ENCODE measurements around the gene LRATD1.

LRATD1 gene

DNA sequence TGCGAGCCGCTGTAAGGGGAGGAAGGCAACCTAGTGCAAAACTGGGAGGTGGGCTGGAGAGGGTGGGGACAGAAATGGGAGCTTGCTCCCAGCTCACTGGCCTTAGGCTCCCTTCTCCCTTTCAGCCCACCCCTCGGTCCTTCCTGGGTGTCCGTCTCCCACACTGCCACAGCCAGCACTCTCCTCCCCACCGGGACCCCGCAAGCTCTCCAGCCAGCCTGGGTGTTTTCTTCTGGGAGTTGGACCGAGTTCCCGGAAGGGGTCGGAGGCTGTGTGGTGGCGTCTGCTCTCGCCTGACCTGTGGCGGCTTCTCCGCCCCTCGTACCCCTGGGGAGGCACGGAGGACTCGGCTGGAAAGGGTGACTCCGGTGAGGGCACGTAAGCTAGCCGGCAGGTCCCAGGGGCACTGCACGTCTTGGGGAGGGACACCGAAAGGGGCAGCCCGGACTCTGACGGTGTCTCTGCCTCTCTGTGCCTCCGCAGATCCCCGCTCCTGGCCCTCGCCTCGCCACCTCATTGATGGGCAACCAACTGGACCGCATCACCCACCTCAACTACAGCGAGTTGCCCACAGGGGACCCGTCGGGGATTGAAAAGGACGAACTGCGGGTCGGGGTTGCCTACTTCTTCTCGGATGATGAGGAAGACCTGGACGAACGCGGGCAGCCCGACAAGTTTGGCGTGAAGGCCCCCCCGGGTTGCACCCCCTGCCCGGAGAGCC lies 1.1 kb downstream of the LRATD1 start:
- DNase-seq (ENCODE audit: low read depth): no peak

DNA sequence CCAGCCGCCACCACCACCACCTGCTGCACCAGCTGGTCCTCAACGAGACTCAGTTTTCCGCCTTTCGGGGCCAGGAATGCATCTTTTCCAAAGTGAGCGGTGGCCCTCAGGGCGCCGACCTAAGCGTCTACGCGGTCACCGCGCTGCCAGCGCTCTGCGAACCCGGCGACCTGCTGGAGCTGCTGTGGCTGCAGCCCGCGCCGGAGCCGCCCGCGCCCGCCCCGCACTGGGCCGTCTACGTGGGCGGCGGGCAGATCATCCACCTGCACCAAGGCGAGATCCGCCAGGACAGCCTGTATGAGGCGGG lies 1.6 kb downstream of the LRATD1 start:
- DNase-seq (ENCODE audit: low read depth): no peak

DNA sequence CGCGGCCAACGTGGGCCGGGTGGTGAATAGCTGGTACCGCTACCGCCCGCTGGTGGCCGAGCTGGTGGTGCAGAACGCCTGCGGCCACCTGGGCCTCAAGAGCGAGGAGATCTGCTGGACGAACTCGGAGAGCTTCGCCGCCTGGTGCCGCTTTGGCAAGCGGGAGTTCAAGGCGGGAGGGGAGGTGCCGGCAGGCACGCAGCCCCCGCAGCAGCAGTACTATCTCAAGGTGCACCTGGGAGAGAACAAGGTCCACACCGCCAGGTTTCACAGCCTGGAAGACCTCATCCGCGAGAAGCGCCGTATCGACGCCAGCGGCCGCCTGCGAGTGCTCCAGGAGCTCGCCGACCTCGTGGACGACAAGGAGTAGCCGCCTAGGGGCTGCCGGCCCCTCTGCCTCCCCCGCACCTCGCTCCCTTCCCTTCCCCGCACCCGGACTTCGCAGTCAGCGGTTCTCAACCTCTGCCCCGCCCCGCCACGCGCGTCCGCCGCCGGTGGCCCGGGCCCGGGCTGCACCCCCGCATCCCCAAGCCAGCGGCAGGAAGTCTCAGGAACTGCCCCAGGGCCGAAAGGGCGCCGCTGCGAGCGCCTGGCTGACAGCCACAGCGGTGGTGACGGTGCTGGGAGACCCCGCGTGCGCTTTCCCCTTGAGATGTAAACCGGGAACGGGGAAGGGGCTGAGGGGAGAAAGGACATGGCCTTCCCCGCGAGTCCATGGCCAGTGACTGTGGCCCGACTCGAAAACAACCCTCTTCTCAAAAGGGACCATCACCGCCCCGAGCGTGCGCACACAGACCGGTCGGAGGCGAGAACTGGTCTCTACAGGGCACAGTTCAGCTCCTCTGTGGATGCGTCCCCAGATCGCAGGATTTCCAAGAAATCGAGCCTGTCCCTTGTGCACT lies 2.2 kb downstream of the LRATD1 start:
- DNase-seq (ENCODE audit: low read depth): no peak

DNA sequence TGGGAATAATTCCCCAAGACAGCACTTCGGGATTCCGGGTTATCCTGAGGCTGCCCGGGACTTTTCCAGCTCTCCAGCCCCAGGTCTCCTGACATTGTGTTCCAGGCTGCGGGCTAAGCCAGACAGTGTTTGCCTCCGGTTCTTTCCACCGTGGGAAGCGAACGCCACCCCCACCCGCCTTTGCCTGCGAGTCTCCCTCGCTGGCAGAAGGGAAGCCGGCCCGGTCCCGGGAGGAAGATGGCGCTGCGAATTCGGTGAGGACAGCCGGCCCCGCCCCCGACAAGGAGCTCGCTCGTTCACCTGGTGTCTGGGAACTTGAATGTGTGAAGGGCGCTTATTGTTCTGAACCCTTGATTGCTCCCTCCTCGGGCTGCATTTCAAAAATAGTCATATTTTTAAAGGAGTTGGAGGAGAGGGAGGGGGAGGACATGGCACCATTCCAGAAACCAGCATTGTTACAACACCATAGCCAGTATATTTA lies 2.9 kb downstream of the LRATD1 start:
- DNase-seq (ENCODE audit: low read depth): no peak

DNA sequence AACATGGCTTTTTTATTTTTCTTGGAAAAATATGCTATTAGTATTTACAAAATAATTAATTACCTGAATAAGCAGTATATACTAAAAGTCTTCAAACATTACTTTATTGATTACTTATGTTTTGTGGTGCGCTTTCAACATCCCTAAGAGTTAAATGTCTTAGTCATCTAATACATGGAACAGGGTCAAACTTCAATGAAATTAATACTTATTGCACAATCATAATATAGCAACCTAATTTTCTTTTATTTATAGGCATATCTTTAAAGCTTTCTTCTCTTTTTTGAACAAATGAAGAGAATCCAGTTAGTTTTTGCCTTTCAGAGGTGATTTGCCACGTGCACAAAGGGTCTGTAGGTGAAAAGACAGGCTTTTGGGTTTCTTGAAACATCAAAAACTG lies 6.0 kb downstream of the LRATD1 start:
- DNase-seq (ENCODE audit: low read depth): no peak

DNA sequence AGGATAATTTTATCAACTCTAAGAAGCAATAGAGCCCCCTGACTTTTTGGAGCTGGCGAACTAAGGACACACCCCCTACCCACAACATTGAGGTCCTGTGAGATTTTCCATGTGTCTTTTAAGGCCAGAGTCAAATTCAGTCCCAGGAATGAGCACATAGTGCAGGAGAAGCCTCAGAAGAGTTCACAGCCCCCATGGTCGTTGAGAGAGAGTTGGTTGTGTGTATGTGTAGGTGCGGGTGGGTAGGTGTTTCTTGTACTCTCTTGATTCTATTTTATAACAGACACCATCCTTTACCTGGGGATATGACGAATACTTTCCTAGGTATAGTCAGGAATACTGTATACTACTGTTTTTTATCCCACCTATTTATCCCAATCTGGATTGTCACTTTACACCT lies 8.6 kb downstream of the LRATD1 start:
- no peak for DNase-seq (ENCODE audit: low read depth)

DNA sequence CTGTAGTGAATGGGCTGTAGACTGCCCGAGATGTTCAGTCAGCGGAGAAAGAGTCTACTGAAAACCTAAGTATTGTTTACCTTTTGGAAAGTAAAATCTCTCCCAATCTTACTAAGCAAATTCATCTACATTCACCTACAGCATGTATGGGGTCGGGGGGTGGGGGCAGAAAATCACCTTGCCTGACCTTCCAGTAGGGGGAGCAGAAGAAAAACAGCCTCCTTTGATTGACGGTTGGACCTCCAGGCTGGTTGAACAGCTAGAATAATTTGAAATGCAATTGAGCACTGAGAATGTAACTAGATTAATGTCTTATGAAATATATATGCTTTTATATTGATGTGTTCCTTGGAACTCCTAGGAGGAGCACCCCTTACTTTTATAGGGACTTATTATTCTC lies 10.0 kb downstream of the LRATD1 start:
- no peak for DNase-seq (ENCODE audit: low read depth)

DNA sequence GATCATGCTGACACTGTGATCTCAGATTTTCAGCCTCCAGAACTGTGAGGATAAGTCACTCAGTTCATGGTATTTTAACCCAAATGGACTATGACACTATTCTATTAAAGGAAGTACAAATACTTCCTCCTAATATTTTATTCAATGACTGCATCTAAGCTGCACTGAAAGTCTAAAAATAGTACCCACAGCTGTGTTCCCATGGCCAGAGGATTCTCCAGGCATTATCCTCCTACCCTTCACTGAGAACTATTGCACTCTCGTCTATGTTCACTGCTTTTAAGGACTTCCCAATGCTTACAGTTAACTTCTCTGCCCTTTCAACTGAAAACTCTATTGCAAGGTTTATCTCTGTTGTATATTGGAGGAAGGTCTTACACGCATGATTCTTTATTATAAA lies 15.2 kb downstream of the LRATD1 start:
- DNase-seq (ENCODE audit: low read depth): no peak

DNA sequence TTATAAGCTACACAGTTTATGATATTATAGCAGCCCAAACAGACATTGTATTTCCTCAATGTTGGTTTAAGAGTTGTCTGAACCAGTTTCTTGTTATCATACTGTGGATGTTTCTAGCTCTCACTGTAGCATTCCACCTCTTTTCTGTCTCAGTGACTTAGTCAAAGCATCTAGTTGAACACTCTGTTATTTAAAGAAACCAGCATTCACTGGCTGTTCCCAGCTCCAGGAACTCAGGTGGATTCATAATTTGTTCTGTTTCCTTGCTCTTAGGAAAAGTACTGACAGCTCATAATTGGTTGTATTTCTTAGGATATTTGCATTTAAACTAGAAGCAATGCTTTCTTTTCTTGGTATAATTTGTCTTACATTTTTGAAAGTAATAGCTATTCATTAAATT lies 17.5 kb downstream of the LRATD1 start:
- DNase-seq (ENCODE audit: low read depth): no peak

DNA sequence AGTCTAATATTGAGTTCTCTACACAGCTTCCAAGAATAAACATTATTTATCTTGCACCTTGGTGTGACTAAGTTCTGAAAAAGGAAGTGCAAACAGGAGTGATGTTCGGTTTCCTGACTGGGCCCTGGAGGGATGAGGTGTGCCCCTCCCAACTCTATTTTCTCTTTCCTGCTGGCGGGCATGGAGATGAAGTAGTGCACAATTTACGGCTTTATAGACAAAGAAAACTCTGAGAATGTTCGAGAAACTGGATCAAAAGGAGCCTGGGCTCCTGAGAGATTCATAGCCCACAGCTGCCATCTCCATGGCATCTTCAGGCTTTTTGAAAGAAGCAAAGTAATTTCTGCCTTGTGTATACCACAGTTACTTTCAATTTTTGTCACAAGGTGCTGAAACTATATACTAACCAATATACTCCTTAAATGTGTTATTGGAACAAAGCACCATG lies 22.3 kb downstream of the LRATD1 start:
- no peak for DNase-seq (ENCODE audit: low read depth)

DNA sequence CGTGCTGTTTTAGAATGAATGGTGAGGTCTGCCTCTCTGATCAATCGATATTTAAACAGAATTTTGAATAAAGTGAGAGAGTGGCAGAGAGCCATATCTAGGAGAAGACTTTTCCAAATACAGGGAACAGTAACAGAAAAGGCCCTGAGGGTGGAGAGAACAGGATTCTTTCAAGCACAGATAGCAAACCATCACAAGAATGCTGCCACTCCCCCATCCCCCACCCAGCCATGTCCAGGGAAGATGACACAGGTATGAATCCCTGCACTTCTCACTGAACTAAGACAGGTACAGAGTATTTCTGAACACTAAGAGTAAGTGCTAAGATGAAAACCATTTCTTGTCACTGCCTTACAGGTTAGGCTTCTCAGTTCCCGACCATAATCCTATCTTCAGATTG lies 23.6 kb downstream of the LRATD1 start:
- DNase-seq (ENCODE audit: low read depth): no peak

DNA sequence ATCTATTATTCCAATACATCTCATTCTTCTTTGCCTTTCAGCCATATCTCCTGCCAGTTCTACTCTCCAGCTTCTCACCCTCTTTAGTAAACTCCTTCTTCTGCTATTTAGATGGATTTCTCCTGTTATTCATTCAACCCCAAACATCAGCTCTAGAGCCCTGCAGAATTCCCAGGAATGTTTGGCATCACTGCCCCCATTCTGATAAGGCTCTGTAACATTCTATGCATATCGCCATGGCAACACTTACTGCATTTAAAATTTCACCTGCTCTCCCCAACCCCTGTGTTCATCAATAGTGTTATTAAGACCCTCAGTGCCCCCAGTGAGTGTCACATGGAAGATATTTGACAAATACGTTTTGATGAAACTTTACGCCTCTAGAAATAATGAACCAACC lies 28.6 kb downstream of the LRATD1 start:
- no peak for DNase-seq (ENCODE audit: low read depth)

DNA sequence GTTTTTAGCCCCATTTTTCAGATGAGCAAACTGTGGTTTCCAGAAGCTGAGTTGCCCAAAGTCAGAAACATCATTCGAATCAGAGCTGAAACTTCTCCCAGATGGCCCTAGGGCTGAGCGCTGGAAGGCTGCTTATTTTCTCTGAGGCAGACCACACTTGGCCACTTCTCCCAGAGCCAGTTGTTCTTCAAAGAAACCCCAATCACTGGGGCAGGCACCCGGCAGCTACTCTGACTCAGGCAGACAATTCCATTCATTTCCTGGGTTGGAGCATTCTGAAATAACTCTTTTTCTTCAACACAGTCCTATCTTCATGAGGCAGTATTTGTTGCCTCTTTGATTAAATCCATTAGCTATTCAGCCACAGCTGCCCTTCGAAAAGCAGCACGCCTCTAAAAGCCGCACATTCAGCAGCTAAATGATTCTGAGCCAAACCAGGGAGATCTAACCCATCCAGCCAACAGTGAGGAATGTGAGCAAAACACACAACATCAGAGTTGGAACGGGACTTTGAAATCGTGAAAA lies 40.9 kb downstream of the LRATD1 start:
- no peak for DNase-seq (ENCODE audit: low read depth)

DNA sequence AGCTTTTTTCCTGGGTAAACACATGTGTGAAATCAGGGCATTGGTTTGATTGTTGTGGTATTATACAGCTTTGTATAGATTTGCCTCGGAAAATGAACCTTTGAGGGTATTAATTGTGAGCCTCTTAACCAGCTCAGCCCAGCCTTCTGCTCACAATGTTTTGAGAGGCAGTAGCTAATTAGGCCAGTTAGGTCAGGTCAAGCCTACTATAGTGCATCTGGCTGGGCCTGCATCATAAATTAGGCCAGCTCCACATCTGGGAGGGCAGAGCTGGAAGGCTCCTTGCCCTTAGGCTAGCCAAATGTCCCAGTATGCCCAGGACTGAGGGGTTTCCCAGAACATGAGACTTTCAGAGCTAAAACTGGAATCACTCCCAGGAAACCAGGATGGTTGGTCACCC lies 43.0 kb downstream of the LRATD1 start:
- no peak for DNase-seq (ENCODE audit: low read depth)

DNA sequence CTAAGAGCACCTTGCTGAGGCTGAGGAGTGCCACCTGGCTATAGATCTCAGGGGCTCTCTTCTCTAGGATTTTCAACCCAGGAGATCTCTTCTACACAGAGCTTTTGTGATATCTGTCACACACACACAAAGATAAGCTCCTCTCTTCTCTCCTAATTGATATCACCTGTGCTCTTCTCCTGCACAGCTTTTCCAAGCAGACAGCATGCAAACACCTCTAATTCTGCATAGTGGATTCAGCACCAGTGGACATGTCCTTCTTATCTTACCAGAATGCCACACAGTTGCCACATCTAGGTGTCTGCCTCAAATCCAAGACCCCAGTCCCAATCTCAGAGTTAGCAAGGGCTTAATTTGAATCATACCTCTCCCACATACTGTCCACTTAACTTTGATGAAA lies 43.9 kb downstream of the LRATD1 start:
- no peak for DNase-seq (ENCODE audit: low read depth)

DNA sequence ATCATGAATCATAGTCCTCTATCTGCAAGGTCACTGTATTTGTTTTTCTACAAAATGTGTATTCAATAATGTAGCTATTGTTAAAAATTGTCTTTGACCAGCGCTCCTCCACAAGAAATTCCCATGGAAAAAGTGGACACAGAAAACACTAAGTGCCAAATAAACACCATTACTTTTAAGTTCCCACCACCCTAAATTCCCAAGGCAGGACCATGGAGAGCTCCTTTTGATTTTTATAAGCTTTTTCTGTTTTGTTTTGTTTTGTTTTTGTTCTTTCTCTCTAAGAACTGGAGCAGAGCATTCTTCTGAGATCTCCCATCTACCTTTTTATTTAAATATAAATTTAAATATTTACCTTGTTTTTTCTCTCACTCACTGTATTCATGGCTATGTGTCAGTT lies 44.5 kb downstream of the LRATD1 start:
- no peak for DNase-seq (ENCODE audit: low read depth)

DNA sequence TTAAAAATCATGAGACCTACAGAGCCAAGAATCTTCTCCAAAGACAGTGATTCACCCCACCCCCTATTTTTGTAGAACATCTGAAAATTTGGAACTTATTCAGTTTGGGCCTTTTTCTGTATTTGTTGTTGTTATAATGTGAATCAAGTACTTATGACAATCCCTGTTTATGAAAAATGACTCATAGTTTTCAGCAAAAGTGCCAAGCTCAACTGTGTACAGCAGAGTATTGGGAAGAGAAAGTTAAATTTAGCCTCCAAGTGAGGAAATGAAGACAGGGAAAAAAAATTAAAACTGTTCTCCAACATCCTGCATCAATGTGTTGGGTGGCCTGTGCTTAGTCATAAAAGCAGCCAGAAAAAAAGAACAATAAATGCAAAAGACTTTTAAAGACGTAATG lies 46.2 kb downstream of the LRATD1 start:
- DNase-seq (ENCODE audit: low read depth): no peak

DNA sequence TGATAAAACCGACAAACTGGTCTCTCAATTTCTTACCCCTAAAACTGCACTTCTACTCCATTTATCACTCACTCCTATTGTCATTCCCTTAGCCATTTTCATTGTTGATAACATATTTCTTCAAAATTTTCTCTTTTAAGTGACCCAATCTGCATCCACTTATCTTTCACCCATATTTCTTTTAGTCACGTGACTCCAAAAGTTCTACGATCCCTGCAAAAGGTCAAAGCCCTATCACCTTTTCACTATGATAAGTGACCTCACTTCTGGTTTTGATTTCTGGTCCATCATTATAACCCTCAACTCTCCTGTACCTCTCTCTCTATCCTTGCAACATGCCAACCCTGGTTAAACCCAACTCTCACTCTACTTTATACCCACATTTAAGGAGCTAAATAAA lies 49.1 kb downstream of the LRATD1 start:
- DNase-seq (ENCODE audit: low read depth): no peak
